ENCODE data around the gene PRADC1. TPM values are rescaled to one million over a fixed set of nuclear protein-coding genes. Genes with fewer than 3 reads are reported as not detected.

The PRADC1 gene
- total and polyA plus RNA-seq, 4 experiments from 2014 or later, result 7.0 to 41.5 (median 14.0) TPM

- no peaks in the 10 kb centered on the region for H3K27me3 ChIP-seq (ENCODE audit: insufficient read depth, low read length)
- Mint-ChIP-seq H3K9me3 (no peaks in the 10 kb centered on the region), H3K36me3 (peaks cover 0 to 9% of the 10 kb centered on the region in 2 donors), H3K4me1 (peaks cover 25 to 38% (median 31%) of the 10 kb centered on the region in 4 donors), H3K4me3 (peak within 1 kb of the TSS; percentile 88 to 99 (median 94)), H3K27ac (peak within 1 kb of the TSS; percentile 89 to 98 (median 95)), H3K27me3 (peaks cover 1 to 4% of the 10 kb centered on the region in 2 donors)
- peak within 1 kb of the TSS; percentile 53 for H3K27ac ChIP-seq (ENCODE audit: low read depth, low read length)
- H3K9me3 ChIP-seq (ENCODE audit: control insufficient read depth in 1 of 2, low read length in 2 of 2), result no peaks in the 10 kb centered on the region
- peaks cover 33% of the 10 kb centered on the region for H3K4me1 ChIP-seq (ENCODE audit: insufficient read depth, low read length)
- ChIA-PET CTCF (ENCODE audit: partially characterized antibody) (interaction anchor here (0.8 to 8.1 kb wide), 10 partner anchors 8 to 128 kb away, joined by 3 to 77 read pairs (median 10); partner anchors contain the start of genes CCT7 and PRADC1), POLR2A (ENCODE audit: partially characterized antibody) (interaction anchor here (1.2 to 3.6 kb wide), 3 partner anchors 18 to 24 kb away, joined by 3 to 51 read pairs (median 17); partner anchors contain the start of genes CCT7 and PRADC1)
- peak within 1 kb of the TSS; percentile 76 to 85 for H3K4me3 ChIP-seq (ENCODE audit: low read length in 2 of 2)
- DNase-seq, result peak; percentile 88 to 91 (median 89)
- no peaks in the 10 kb centered on the region for H3K36me3 ChIP-seq (ENCODE audit: insufficient read depth, low read length)
- intact Hi-C loops (cut with micrococcal nuclease), result loop anchor here (1.0 to 5.0 kb wide), 5 partner anchors 20 to 523 kb away; partner anchors contain the start of genes ALMS1, CCT7, EGR4 and SFXN5
These were observed 18.7 kb downstream of the PRADC1 start, which contains the start of gene SMYD5 for GRCh38 chr2:73214120-73215035. SMYD5 (plus strand) TSS chr2:73214245; CDS start chr2:73214267, 22 bp downstream.

- H3K4me3 Mint-ChIP-seq, result peak overlapping the region; percentile 45 to 83 (median 58)
- H3K4me1 Mint-ChIP-seq, result peaks cover 25 to 38% (median 31%) of the 10 kb centered on the region in 4 donors
- H3K9me3 Mint-ChIP-seq, result no peaks in the 10 kb centered on the region
- peak overlapping the region in 5 of 7 donors; percentile 23 to 97 (median 76) for H3K27ac Mint-ChIP-seq
- peaks cover 8 to 9% of the 10 kb centered on the region in 2 donors for H3K27me3 Mint-ChIP-seq
- peak; percentile 58 to 70 (median 65) for DNase-seq
- H3K9me3 ChIP-seq (ENCODE audit: control insufficient read depth in 1 of 2, low read length in 2 of 2), result no peaks in the 10 kb centered on the region
- ChIA-PET CTCF (ENCODE audit: partially characterized antibody) (interaction anchor here (0.6 to 8.1 kb wide), 40 partner anchors 8 to 524 kb away, joined by 3 to 77 read pairs (median 4); partner anchors contain the start of genes ALMS1, CCT7, NOTO and PRADC1), POLR2A (ENCODE audit: partially characterized antibody) (interaction anchor here (1.0 to 3.6 kb wide), 9 partner anchors 10 to 1881 kb away, joined by 3 to 51 read pairs (median 3); partner anchors contain the start of genes ALMS1, CCT7, FBXO41 and PRADC1)
- no peaks in the 10 kb centered on the region for H3K27me3 ChIP-seq (ENCODE audit: insufficient read depth, low read length)
- no peak overlapping the region for H3K27ac ChIP-seq (ENCODE audit: low read depth, low read length)
- intact Hi-C loops (cut with micrococcal nuclease), result loop anchor here (1.0 to 5.0 kb wide), 3 partner anchors 35 to 525 kb away; partner anchors contain the start of genes EGR4 and TPRKB
- H3K36me3 Mint-ChIP-seq, result peaks cover 0 to 4% of the 10 kb centered on the region in 2 donors
- H3K4me1 ChIP-seq (ENCODE audit: insufficient read depth, low read length), result peaks cover 33% of the 10 kb centered on the region
- no peak overlapping the region for H3K4me3 ChIP-seq (ENCODE audit: low read length in 2 of 2)
- no peaks in the 10 kb centered on the region for H3K36me3 ChIP-seq (ENCODE audit: insufficient read depth, low read length)
These were observed 20.4 kb downstream of the PRADC1 start for GRCh38 chr2:73212448-73213176.

- ChIA-PET CTCF (ENCODE audit: partially characterized antibody) (interaction anchor here (0.6 to 8.1 kb wide), 37 partner anchors 7 to 525 kb away, joined by 3 to 77 read pairs (median 4); partner anchors contain the start of genes CCT7, NOTO, PRADC1 and RAB11FIP5), POLR2A (ENCODE audit: partially characterized antibody) (interaction anchor here (1.0 to 3.6 kb wide), 6 partner anchors 10 to 1881 kb away, joined by 3 to 51 read pairs (median 3); partner anchors contain the start of genes ALMS1, CCT7, PRADC1 and ZNF638)
- Histone ChIP-seq H3K27ac (ENCODE audit: low read depth, low read length) (no peak overlapping the region), H3K4me3 (ENCODE audit: low read length in 2 of 2) (no peak overlapping the region), H3K36me3 (ENCODE audit: insufficient read depth, low read length) (no peaks in the 10 kb centered on the region), H3K4me1 (ENCODE audit: insufficient read depth, low read length) (peaks cover 33% of the 10 kb centered on the region), H3K27me3 (ENCODE audit: insufficient read depth, low read length) (no peaks in the 10 kb centered on the region), H3K9me3 (ENCODE audit: control insufficient read depth in 1 of 2, low read length in 2 of 2) (no peaks in the 10 kb centered on the region)
- DNase-seq, result no peak
- peak overlapping the region in 1 of 8 donors; percentile 3 for H3K4me3 Mint-ChIP-seq
- H3K36me3 Mint-ChIP-seq, result peaks cover 0 to 4% of the 10 kb centered on the region in 2 donors
- H3K4me1 Mint-ChIP-seq, result peaks cover 23 to 38% (median 31%) of the 10 kb centered on the region in 4 donors
- H3K27me3 Mint-ChIP-seq, result peaks cover 8 to 9% of the 10 kb centered on the region in 2 donors
- H3K9me3 Mint-ChIP-seq, result no peaks in the 10 kb centered on the region
- intact Hi-C loops (cut with micrococcal nuclease), result loop anchor here (1.0 to 5.0 kb wide), 3 partner anchors 35 to 525 kb away; partner anchors contain the start of genes EGR4 and TPRKB
- peak overlapping the region in 1 of 7 donors; percentile 76 for H3K27ac Mint-ChIP-seq
These were observed 21.0 kb downstream of the PRADC1 start for GRCh38 chr2:73212098-73212447.

- CTCF ChIA-PET (ENCODE audit: partially characterized antibody), result interaction anchor here (1.0 to 8.1 kb wide), 4 partner anchors 25 to 221 kb away, joined by 3 to 77 read pairs (median 62); partner anchors contain the start of genes CCT7 and PRADC1
- H3K9me3 Mint-ChIP-seq, result no peaks in the 10 kb centered on the region
- DNase-seq, result no peak
- H3K36me3 ChIP-seq (ENCODE audit: insufficient read depth, low read length), result no peaks in the 10 kb centered on the region
- no peak overlapping the region for H3K27ac Mint-ChIP-seq
- H3K36me3 Mint-ChIP-seq, result peaks cover 0 to 4% of the 10 kb centered on the region in 2 donors
- no peak overlapping the region for H3K4me3 ChIP-seq (ENCODE audit: low read length in 2 of 2)
- H3K27ac ChIP-seq (ENCODE audit: low read depth, low read length), result no peak overlapping the region
- intact Hi-C loops (cut with micrococcal nuclease), result loop anchor here (5.0 kb wide), 2 partner anchors 82 to 527 kb away; partner anchors contain the start of genes EGR4 and TPRKB
- H3K27me3 Mint-ChIP-seq, result peaks cover 14 to 16% of the 10 kb centered on the region in 2 donors
- H3K4me1 Mint-ChIP-seq, result peaks cover 22 to 36% (median 30%) of the 10 kb centered on the region in 4 donors
- peaks cover 32% of the 10 kb centered on the region for H3K4me1 ChIP-seq (ENCODE audit: insufficient read depth, low read length)
- no peak overlapping the region for H3K4me3 Mint-ChIP-seq
- POLR2A ChIA-PET (ENCODE audit: partially characterized antibody), result interaction anchor here (3.6 kb wide), 1 partner anchor 23 kb away, joined by 51 read pairs; the partner anchor contains the start of genes CCT7 and PRADC1
- no peaks in the 10 kb centered on the region for H3K9me3 ChIP-seq (ENCODE audit: control insufficient read depth in 1 of 2, low read length in 2 of 2)
- no peaks in the 10 kb centered on the region for H3K27me3 ChIP-seq (ENCODE audit: insufficient read depth, low read length)
These were observed 22.3 kb downstream of the PRADC1 start for GRCh38 chr2:73210696-73211095.

- Histone ChIP-seq H3K36me3 (ENCODE audit: insufficient read depth, low read length) (no peaks in the 10 kb centered on the region), H3K4me3 (ENCODE audit: low read length in 2 of 2) (no peak overlapping the region), H3K4me1 (ENCODE audit: insufficient read depth, low read length) (peaks cover 25% of the 10 kb centered on the region), H3K9me3 (ENCODE audit: control insufficient read depth in 1 of 2, low read length in 2 of 2) (no peaks in the 10 kb centered on the region), H3K27me3 (ENCODE audit: insufficient read depth, low read length) (no peaks in the 10 kb centered on the region), H3K27ac (ENCODE audit: low read depth, low read length) (no peak overlapping the region)
- Mint-ChIP-seq H3K36me3 (peaks cover 0 to 4% of the 10 kb centered on the region in 2 donors), H3K27me3 (peaks cover 17 to 19% of the 10 kb centered on the region in 2 donors), H3K9me3 (no peaks in the 10 kb centered on the region), H3K4me1 (peaks cover 16 to 29% (median 23%) of the 10 kb centered on the region in 4 donors), H3K27ac (no peak overlapping the region), H3K4me3 (no peak overlapping the region)
- ChIA-PET POLR2A (ENCODE audit: partially characterized antibody) (no interaction called here), CTCF (ENCODE audit: partially characterized antibody) (interaction anchor here (1.0 to 8.1 kb wide), 5 partner anchors 18 to 220 kb away, joined by 3 to 77 read pairs (median 62); partner anchors contain the start of genes CCT7 and PRADC1)
- no peak for DNase-seq
- intact Hi-C loops (cut with micrococcal nuclease), result loop anchor here (5.0 kb wide), 2 partner anchors 82 to 527 kb away; partner anchors contain the start of genes EGR4 and TPRKB
These were observed 23.0 kb downstream of the PRADC1 start for GRCh38 chr2:73210019-73210418.

GRCh38 chr2:73208258-73208657, 24.8 kb downstream of the PRADC1 start:
- CTCF ChIA-PET (ENCODE audit: partially characterized antibody), result interaction anchor here (7.7 to 8.1 kb wide), 2 partner anchors 32 to 122 kb away, joined by 62 to 63 read pairs; no protein-coding TSS in a partner anchor
- H3K4me1 ChIP-seq (ENCODE audit: insufficient read depth, low read length), result peaks cover 14% of the 10 kb centered on the region
- Mint-ChIP-seq H3K27ac (no peak overlapping the region), H3K4me1 (peaks cover 6 to 14% (median 10%) of the 10 kb centered on the region in 4 donors), H3K36me3 (no peaks in the 10 kb centered on the region), H3K4me3 (no peak overlapping the region), H3K27me3 (peaks cover 28 to 30% of the 10 kb centered on the region in 2 donors), H3K9me3 (no peaks in the 10 kb centered on the region)
- no peaks in the 10 kb centered on the region for H3K9me3 ChIP-seq (ENCODE audit: control insufficient read depth in 1 of 2, low read length in 2 of 2)
- H3K27ac ChIP-seq (ENCODE audit: low read depth, low read length), result no peak overlapping the region
- POLR2A ChIA-PET (ENCODE audit: partially characterized antibody), result no interaction called here
- no peaks in the 10 kb centered on the region for H3K36me3 ChIP-seq (ENCODE audit: insufficient read depth, low read length)
- intact Hi-C loops (cut with micrococcal nuclease), result no loop called here
- DNase-seq, result no peak
- no peak overlapping the region for H3K4me3 ChIP-seq (ENCODE audit: low read length in 2 of 2)
- H3K27me3 ChIP-seq (ENCODE audit: insufficient read depth, low read length), result peaks cover under 1% of the 10 kb centered on the region
